ENCODE measurements around the gene APOBEC3A. TPM values are rescaled to one million over a fixed set of nuclear protein-coding genes. Genes with fewer than 3 reads are reported as not detected.
"Not testable (repeated sequence)": the region's sequence is repeated elsewhere in the genome, so short reads cannot be mapped to it uniquely, and the experiment has no call there.

The APOBEC3A gene
- total RNA-seq, 4 donors from 2014 or later = 2.7 to 3.0 TPM; not detected in 2

GRCh38 chr22:38984784-38985757 is 27.7 kb downstream of the APOBEC3A start:
- WGBS, 2 donors (ENCODE audit: low coverage in 1 of 2) = 48% methylated on average over 9 of the region's 9 CpGs; no CpG with 5 or more reads in 1 of the 2 donors
- H3K4me3 ChIP-seq; H3K27me3 ChIP-seq; H3K36me3 ChIP-seq; in situ Hi-C loops (cut with MboI; ENCODE audit: low pct_ligation_motif_present in 1 of 4, low pct_unique_long_range_greater_than_20kb in 1 of 4, low sequenced_read_pairs in 3 of 4); H3K9me3 ChIP-seq: not testable (repeated sequence)
- peak overlapping the region in 3 of 4 donors; percentile 10 to 61 (median 24) for H3K27ac ChIP-seq
- peak in 1 of 3 donors; percentile 47 for TF ChIP-seq POLR2AphosphoS5 (IDR thresholded peaks at IDR 0.05)
- intact Hi-C loops (cut with DNase I; ENCODE audit: low total_unique reads) = loop anchor here (5.0 kb wide), 1 partner anchor 118 kb away; no protein-coding TSS in a partner anchor
- H3K4me1 ChIP-seq = peaks cover 0 to 28% (median 13%) of the 10 kb centered on the region in 4 donors
- DNase-seq = peak; percentile 78

GRCh38 chr22:38986629-38987028 is 29.2 kb downstream of the APOBEC3A start:
- Histone ChIP-seq H3K4me1 (peaks cover 0 to 14% (median 6%) of the 10 kb centered on the region in 4 donors), H3K36me3 (no peaks in the 10 kb centered on the region), H3K27me3 (no peaks in the 10 kb centered on the region), H3K4me3 (no peak overlapping the region), H3K27ac (no peak overlapping the region), H3K9me3 (no peaks in the 10 kb centered on the region)
- in situ Hi-C loops (cut with MboI; ENCODE audit: low pct_ligation_motif_present in 1 of 4, low pct_unique_long_range_greater_than_20kb in 1 of 4, low sequenced_read_pairs in 3 of 4) (no loop called here), intact Hi-C loops (cut with DNase I; ENCODE audit: low total_unique reads) (no loop called here)
- 100% methylated on average over 2 of the region's 3 CpGs; no CpG with 5 or more reads in 1 of the 2 donors for WGBS, 2 donors (ENCODE audit: low coverage in 1 of 2)
- no peak for DNase-seq
- TF ChIP-seq POLR2AphosphoS5 (IDR thresholded peaks at IDR 0.05) (no peak), EP300 (IDR thresholded peaks at IDR 0.05; ENCODE audit: low read depth) (no peak), POLR2A (IDR thresholded peaks at IDR 0.05) (no peak), CTCF (IDR thresholded peaks at IDR 0.05) (no peak)

- in situ Hi-C loops (cut with MboI; ENCODE audit: low pct_ligation_motif_present in 1 of 4, low pct_unique_long_range_greater_than_20kb in 1 of 4, low sequenced_read_pairs in 3 of 4) (no loop called here), intact Hi-C loops (cut with DNase I; ENCODE audit: low total_unique reads) (no loop called here)
- no peak for DNase-seq
These were observed 29.9 kb downstream of the APOBEC3A start for GRCh38 chr22:38987171-38987895.

DNA sequence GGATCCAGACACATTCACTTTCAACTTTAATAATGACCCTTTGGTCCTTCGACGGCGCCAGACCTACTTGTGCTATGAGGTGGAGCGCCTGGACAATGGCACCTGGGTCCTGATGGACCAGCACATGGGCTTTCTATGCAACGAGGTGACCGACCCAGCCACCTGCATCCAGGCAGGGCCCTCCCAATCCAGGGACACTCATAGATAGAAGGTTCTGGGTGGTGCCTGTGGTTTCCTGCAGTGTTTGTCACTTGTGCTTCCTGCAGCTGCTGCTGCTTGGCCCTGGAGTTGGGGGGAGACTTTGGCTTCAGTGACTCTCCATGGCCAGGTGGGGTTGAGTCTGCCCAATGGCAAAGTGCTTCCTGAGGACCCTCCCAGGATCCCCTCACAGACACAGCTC is 32.1 kb downstream of the APOBEC3A start:
- Histone ChIP-seq H3K4me1 (no peaks in the 10 kb centered on the region), H3K27ac (no peak overlapping the region), H3K27me3 (no peaks in the 10 kb centered on the region), H3K4me3 (no peak overlapping the region), H3K9me3 (no peaks in the 10 kb centered on the region), H3K36me3 (no peaks in the 10 kb centered on the region)
- in situ Hi-C loops (cut with MboI; ENCODE audit: low pct_ligation_motif_present in 1 of 4, low pct_unique_long_range_greater_than_20kb in 1 of 4, low sequenced_read_pairs in 3 of 4) = no loop called here
- intact Hi-C loops (cut with DNase I; ENCODE audit: low total_unique reads) = no loop called here
- no peak for DNase-seq
- TF ChIP-seq EP300 (IDR thresholded peaks at IDR 0.05; ENCODE audit: low read depth) = no peak
- TF ChIP-seq POLR2A (IDR thresholded peaks at IDR 0.05) = no peak
- no peak for TF ChIP-seq CTCF (IDR thresholded peaks at IDR 0.05)
- TF ChIP-seq POLR2AphosphoS5 (IDR thresholded peaks at IDR 0.05) = no peak
- WGBS, 2 donors (ENCODE audit: low coverage in 1 of 2) = 89 to 100% methylated on average over 4 to 6 of the region's 6 CpGs

More at GRCh38 chr22:38987171-38987895, 29.9 kb downstream of the APOBEC3A start:
- peaks cover 0 to 7% (median 4%) of the 10 kb centered on the region in 4 donors for H3K4me1 ChIP-seq
- TF ChIP-seq CTCF (IDR thresholded peaks at IDR 0.05) (no peak), POLR2A (IDR thresholded peaks at IDR 0.05) (no peak), EP300 (IDR thresholded peaks at IDR 0.05; ENCODE audit: low read depth) (no peak), POLR2AphosphoS5 (IDR thresholded peaks at IDR 0.05) (no peak)
- H3K9me3 ChIP-seq = no peaks in the 10 kb centered on the region
- H3K27me3 ChIP-seq = no peaks in the 10 kb centered on the region
- WGBS, 2 donors (ENCODE audit: low coverage in 1 of 2) = 93 to 94% methylated on average over 5 to 8 of the region's 8 CpGs
- H3K27ac ChIP-seq = no peak overlapping the region
- no peak overlapping the region for H3K4me3 ChIP-seq
- no peaks in the 10 kb centered on the region for H3K36me3 ChIP-seq

GRCh38 chr22:38992871-38993371 is 35.5 kb downstream of the APOBEC3A start:
- H3K27me3 ChIP-seq; H3K4me3 ChIP-seq; in situ Hi-C loops (cut with MboI; ENCODE audit: low pct_ligation_motif_present in 1 of 4, low pct_unique_long_range_greater_than_20kb in 1 of 4, low sequenced_read_pairs in 3 of 4); H3K9me3 ChIP-seq; H3K36me3 ChIP-seq; H3K4me1 ChIP-seq; intact Hi-C loops (cut with DNase I; ENCODE audit: low total_unique reads); H3K27ac ChIP-seq: not testable (repeated sequence)
- WGBS, 2 donors (ENCODE audit: low coverage in 1 of 2) = 38% methylated on average over 8 of the region's 12 CpGs; no CpG with 5 or more reads in 1 of the 2 donors
- peak; percentile 36 for DNase-seq
